ENCODE measurements around the gene SORD.
"Not testable (repeated sequence)": the region's sequence is repeated elsewhere in the genome, so short reads cannot be mapped to it uniquely, and the experiment has no call there.

SORD gene

GRCh38 chr15:45097466-45097865 lies 74.5 kb downstream of the SORD start:
- DNase-seq (ENCODE audit: low spot score): no peak

- no peak for DNase-seq (ENCODE audit: low spot score)
Observed at GRCh38 chr15:45099549-45100165, 76.7 kb downstream of the SORD start.

- DNase-seq (ENCODE audit: low spot score): no peak
Observed at GRCh38 chr15:45100884-45101625, 78.1 kb downstream of the SORD start.

- no peak for DNase-seq (ENCODE audit: low spot score)
Observed at GRCh38 chr15:45101749-45102148, 78.8 kb downstream of the SORD start.

- no peak for DNase-seq (ENCODE audit: low spot score)
Observed at GRCh38 chr15:45102226-45102625, 79.2 kb downstream of the SORD start.

- DNase-seq (ENCODE audit: low spot score): not testable (repeated sequence)
Observed at GRCh38 chr15:45104170-45104569, 81.2 kb downstream of the SORD start.

- no peak for DNase-seq (ENCODE audit: low spot score)
Observed at GRCh38 chr15:45105586-45105985, 82.6 kb downstream of the SORD start.

GRCh38 chr15:45106002-45106790 lies 83.2 kb downstream of the SORD start:
- no peak for DNase-seq (ENCODE audit: low spot score)

- DNase-seq (ENCODE audit: low spot score): no peak
Observed at GRCh38 chr15:45107941-45108630, 85.1 kb downstream of the SORD start.

GRCh38 chr15:45110256-45110820 lies 87.3 kb downstream of the SORD start:
- no peak for DNase-seq (ENCODE audit: low spot score)

GRCh38 chr15:45111390-45112142 lies 88.6 kb downstream of the SORD start:
- DNase-seq (ENCODE audit: low spot score): no peak

GRCh38 chr15:45112143-45112590 lies 89.2 kb downstream of the SORD start:
- no peak for DNase-seq (ENCODE audit: low spot score)

GRCh38 chr15:45112591-45113379 lies 89.8 kb downstream of the SORD start:
- no peak for DNase-seq (ENCODE audit: low spot score)

GRCh38 chr15:45113380-45113990 lies 90.5 kb downstream of the SORD start:
- no peak for DNase-seq (ENCODE audit: low spot score)

- no peak for DNase-seq (ENCODE audit: low spot score)
Observed at GRCh38 chr15:45114076-45114750, 91.2 kb downstream of the SORD start, which contains the start of the genes DUOX2 and DUOXA2. TSS of gene DUOX2 (minus strand) at chr15:45114172. CDS start at chr15:45113411, 761 bp downstream. TSS of gene DUOXA2 (plus strand) at chr15:45114326. CDS start at chr15:45114606, 280 bp downstream.

GRCh38 chr15:45114751-45115085 lies 91.7 kb downstream of the SORD start:
- DNase-seq (ENCODE audit: low spot score): no peak

GRCh38 chr15:45115312-45115820 lies 92.4 kb downstream of the SORD start:
- no peak for DNase-seq (ENCODE audit: low spot score)

GRCh38 chr15:45116006-45116481 lies 93.0 kb downstream of the SORD start:
- no peak for DNase-seq (ENCODE audit: low spot score)

Measured in CD4-positive, alpha-beta T cell treated with Interleukin-15 for 4 hours (primary cell).